Keratinocyte (primary cell): Measurements from ENCODE around the gene CDCA4.

Experiments used
- CTCF ChIP-seq, 3 experiments: IDR thresholded peaks in 1 of 3; conservative IDR thresholded peaks in 1 of 3; optimal IDR thresholded peaks in 1 of 3; 2 replicates in 2 of 3; 3 replicates in 1 of 3; pipeline versions ENCODE3 to v1.5.1; 2011; ENCODE audit warnings: low read length in 3 of 3, mild to moderate bottlenecking in 3 of 3, moderate library complexity in 2 of 3, control low read depth in 1 of 3, inconsistent platforms in 1 of 3; ENCODE audit not compliant: insufficient read depth in 2 of 3; ENCODE audit errors: extremely low read depth in 1 of 3
- EZH2 ChIP-seq: IDR thresholded peaks from one replicate; pipeline ENCODE4 v1.6.1; 2012; ENCODE audit warnings: inconsistent platforms, mild to moderate bottlenecking, low read length, moderate library complexity

- TF ChIP-seq CTCF (optimal IDR thresholded peaks at IDR 0.05 in 1 of 3, IDR thresholded peaks at IDR 0.05 in 1 of 3, conservative IDR thresholded peaks at IDR 0.05 in 1 of 3; ENCODE audit: extremely low read depth in 1 of 3, insufficient read depth in 2 of 3, low read length in 3 of 3): no peak
- no peak for TF ChIP-seq EZH2
Observed at GRCh38 chr14:105067140-105067968, 46.5 kb upstream of the CDCA4 start.
